PFSK-1 (cell line): Measurements from ENCODE around the gene DDX43.
A peak's percentile ranks its signal among the peaks of the same experiment; 100 is the strongest.

Experiments
- FOXP2 ChIP-seq: optimal IDR thresholded peaks from 2 replicates; pipeline ENCODE3; 2011; ENCODE audit warnings: borderline replicate concordance, control low read depth, inconsistent platforms; ENCODE audit not compliant: insufficient read depth; ENCODE audit errors: extremely low read length, extremely low read depth
- POLR2AphosphoS5 ChIP-seq: IDR thresholded peaks from 2 replicates; pipeline ENCODE4 v1.6.1; 2012; ENCODE audit warnings: low read depth, mild to moderate bottlenecking, control low read depth, low read length, moderate library complexity
- REST ChIP-seq, 2 experiments: IDR thresholded peaks; 2 replicates each; pipeline versions ENCODE4 v1.6.1 to v1.8.0; 2011 to 2012; ENCODE audit warnings: low read depth in 2 of 2, low read length in 2 of 2, control low read depth in 1 of 2, inconsistent platforms in 1 of 2, mild to moderate bottlenecking in 1 of 2, moderate library complexity in 1 of 2; ENCODE audit not compliant: insufficient read depth in 1 of 2
- SIN3A ChIP-seq: IDR thresholded peaks from 2 replicates; pipeline ENCODE4 v1.6.1; 2012; ENCODE audit warnings: mild to moderate bottlenecking, low read length, moderate library complexity, borderline replicate concordance; ENCODE audit not compliant: insufficient read depth
- TAF1 ChIP-seq: IDR thresholded peaks from 2 replicates; pipeline ENCODE4 v1.6.1; 2012; ENCODE audit warnings: low read length, control low read depth, borderline replicate concordance; ENCODE audit not compliant: insufficient read depth

The DDX43 gene

DNA sequence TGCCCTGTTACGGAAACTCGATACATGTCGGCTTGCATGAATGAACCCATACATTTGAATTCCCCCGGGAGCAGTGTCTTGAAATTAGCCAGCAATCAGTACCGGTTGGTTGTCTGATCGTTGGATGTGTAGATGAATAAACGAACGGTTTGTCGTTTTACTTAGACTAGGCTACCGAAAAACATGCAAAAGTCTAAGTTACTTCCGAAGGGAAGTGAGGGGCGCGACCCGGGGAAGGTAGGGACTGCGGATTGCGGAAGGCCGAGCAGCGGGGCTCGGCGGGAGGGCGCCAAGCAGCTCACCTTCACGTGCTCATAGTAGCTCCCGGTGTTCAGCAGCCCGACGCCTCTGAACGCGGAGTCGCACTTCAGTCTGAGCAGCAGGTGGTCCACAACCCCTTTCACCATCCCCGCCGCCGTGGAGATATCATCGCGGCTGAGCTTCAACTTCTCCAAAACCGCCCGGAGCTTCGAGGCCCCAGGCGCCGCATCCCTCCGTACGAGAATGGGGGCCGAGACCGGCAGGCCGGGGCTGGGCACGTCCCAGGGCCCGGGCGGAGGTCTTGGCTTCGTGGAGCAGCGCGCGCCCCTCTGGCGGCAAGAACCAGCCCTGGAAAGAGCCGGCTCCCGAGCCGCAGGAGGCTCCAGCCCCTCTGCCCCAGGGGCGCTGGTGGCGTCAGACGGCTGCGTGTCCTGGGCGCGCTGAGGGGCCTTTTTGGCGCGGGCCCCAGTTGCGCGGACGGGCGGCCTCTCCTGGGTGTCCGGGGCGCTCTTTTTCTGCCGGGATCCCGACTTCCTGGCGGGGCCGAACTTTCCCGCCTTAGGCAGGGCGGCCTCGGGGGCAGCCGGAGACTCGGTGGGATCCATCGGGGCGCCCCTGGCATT, 56.8 kb downstream of the DDX43 start:
- TF ChIP-seq FOXP2 (no peak), REST (IDR thresholded peaks at IDR 0.05; ENCODE audit: insufficient read depth in 1 of 2, low read depth in 2 of 2, low read length in 2 of 2) (no peak)

GRCh38 chr6:73452107-73452461, 57.5 kb downstream of the DDX43 start, which contains the start of gene CGAS:
TSS of gene CGAS (minus strand) at chr6:73452297. CDS start at chr6:73452181, 116 bp downstream.
- no peak for TF ChIP-seq TAF1
- TF ChIP-seq REST (IDR thresholded peaks at IDR 0.05; ENCODE audit: insufficient read depth in 1 of 2, low read depth in 2 of 2, low read length in 2 of 2), result no peak
- TF ChIP-seq POLR2AphosphoS5, result no peak
- no peak for TF ChIP-seq FOXP2
- TF ChIP-seq SIN3A, result no peak

DNA sequence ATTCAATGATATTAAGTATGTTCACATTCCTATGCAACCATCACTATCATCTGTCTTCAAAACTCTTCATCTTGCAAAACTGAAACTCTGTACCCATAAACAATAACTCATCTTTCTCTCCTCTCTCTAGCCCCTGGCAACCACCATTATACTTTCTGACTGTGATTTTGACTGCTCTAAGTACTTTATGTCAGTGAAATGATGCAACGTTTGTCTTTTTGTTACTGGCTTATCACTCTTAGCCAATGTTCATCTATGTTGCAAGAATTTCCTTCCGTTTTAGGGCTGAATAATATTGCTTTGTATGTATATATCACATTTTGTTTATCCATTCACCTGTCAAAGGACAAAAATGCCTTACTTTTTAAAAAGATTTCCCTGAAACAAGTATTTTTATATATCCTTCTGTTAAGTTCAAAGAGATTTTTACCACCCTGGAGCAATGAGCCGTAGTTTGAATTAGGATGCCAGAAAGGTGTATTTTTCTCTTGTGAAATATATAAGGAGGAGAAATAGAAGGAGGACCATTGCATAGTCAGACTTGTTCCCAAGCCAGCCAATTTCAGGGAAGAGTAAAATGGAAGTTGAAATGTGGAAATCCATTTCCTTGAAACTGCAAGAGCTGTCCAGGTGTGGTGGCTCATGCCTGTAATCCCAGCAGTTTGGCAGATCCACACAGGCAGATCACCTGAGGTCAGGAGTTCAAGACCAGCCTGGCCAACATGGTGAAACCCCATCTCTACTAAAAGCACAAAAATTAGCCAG, 61.4 kb downstream of the DDX43 start:
- TF ChIP-seq SIN3A (no peak), POLR2AphosphoS5 (no peak)

GRCh38 chr6:73460056-73460455, 65.4 kb downstream of the DDX43 start:
- TF ChIP-seq REST (IDR thresholded peaks at IDR 0.05; ENCODE audit: insufficient read depth in 1 of 2, low read depth in 2 of 2, low read length in 2 of 2) (no peak), POLR2AphosphoS5 (no peak), SIN3A (no peak), TAF1 (no peak), FOXP2 (no peak)

DNA sequence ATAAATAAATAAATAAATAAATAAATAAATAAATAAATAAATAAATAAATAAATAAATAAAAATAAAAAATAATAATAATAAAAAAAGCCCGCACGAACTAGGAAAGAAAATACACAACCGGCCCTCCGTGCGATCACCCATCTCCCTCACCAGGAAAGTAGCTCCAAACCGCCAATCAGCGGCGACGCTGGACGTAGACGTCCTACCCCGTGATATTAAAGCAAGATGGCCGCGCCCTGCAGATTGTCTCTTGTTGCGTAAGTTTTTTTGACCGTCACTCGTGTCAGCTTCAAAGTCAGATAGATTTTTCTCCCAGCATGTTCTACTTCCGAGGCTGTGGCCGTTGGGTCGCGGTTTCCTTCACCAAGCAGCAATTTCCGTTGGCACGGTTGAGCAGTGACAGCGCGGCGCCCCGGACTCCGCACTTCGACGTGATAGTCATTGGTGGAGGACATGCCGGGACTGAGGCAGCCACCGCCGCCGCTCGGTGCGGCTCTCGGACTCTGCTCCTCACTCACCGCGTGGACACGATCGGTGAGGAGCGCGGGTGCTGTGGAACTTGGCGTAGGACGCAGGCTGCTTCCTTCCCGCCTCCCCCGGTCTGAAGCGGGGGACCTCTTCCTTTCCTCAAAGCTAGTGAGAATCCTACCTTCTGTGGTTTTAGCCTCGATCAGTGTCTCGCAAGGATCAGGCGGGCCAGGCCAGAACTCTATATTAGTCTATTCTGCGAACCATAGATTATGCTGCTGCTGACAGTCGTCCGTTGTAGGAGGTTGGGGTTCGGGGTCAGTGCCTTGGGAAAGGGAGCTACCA, 67.1 kb downstream of the DDX43 start, which contains the start of gene MTO1:
MTO1 (plus strand) TSS at position 201 of the 814 bp plus-strand sequence; CDS start at position 319, 118 bp downstream.
- TF ChIP-seq TAF1 (peak; percentile 95), POLR2AphosphoS5 (peak; percentile 97), FOXP2 (peak; percentile 52), REST (IDR thresholded peaks at IDR 0.05; ENCODE audit: insufficient read depth in 1 of 2, low read depth in 2 of 2, low read length in 2 of 2) (0 out of 4 replicates have a peak, but pooled peaks of 1 of the 2 experiments have one; percentile 48), SIN3A (0 out of 2 replicates have a peak, but pooled peaks have one; percentile 11)
